ENCODE data around the gene INO80E.

The INO80E gene

GRCh38 chr16:29978564-29979270 lies 17.3 kb upstream of the INO80E start:
- Mint-ChIP-seq H3K9me3 (no peaks in the 10 kb centered on the region), H3K27me3 (ENCODE audit: low read depth) (no peaks in the 10 kb centered on the region), H3K4me3 (peak overlapping the region in 1 of 3 experiments; percentile 46), H3K27ac (no peak overlapping the region), H3K36me3 (ENCODE audit: low read depth) (peaks cover 42% of the 10 kb centered on the region), H3K4me1 (peaks cover 27% of the 10 kb centered on the region)
- TF ChIP-seq CTCF (IDR thresholded peaks at IDR 0.05; ENCODE audit: unreplicated experiment in 3 of 3) = no peak

DNA sequence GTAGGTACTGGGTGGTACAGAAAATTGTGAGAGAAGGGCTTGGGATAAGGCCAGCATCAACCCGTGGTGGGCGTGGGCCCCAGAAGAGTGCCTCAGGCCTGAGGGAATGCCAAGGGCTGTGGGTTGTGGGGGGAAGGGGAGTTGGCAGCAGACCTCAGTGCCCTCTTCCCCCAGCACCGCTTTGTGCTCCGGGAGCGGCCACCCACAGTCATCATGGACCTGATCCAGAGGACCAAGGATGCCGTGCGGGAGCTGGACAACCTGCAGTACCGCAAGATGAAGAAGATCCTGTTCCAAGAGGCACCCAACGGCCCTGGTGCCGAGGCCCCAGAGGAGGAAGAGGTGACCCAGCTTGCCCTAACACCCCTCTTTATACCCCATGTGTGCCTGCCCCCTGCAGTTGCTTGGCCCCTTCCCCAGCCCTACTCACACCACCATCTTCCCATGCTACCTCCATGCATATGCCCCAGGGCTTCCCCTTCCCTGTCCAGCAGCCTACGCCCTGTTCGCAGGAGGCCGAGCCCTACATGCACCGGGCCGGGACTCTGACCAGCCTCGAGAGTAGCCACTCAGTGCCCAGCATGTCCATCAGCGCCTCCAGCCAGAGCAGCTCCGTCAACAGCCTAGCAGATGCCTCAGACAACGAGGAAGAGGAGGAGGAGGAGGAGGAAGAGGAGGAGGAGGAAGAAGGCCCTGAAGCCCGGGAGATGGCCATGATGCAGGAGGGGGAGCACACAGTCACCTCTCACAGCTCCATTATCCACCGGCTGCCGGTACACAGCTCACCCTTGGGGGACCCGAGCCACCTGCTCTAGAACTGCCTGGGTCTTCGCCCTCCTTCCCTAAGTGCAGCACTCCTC lies 13.3 kb upstream of the INO80E start:
- Mint-ChIP-seq H3K4me1 (no peaks in the 10 kb centered on the region), H3K27me3 (ENCODE audit: low read depth) (no peaks in the 10 kb centered on the region), H3K36me3 (ENCODE audit: low read depth) (peaks cover 69% of the 10 kb centered on the region), H3K9me3 (no peaks in the 10 kb centered on the region), H3K4me3 (no peak overlapping the region), H3K27ac (no peak overlapping the region)
- TF ChIP-seq CTCF (IDR thresholded peaks at IDR 0.05; ENCODE audit: unreplicated experiment in 3 of 3) = no peak

DNA sequence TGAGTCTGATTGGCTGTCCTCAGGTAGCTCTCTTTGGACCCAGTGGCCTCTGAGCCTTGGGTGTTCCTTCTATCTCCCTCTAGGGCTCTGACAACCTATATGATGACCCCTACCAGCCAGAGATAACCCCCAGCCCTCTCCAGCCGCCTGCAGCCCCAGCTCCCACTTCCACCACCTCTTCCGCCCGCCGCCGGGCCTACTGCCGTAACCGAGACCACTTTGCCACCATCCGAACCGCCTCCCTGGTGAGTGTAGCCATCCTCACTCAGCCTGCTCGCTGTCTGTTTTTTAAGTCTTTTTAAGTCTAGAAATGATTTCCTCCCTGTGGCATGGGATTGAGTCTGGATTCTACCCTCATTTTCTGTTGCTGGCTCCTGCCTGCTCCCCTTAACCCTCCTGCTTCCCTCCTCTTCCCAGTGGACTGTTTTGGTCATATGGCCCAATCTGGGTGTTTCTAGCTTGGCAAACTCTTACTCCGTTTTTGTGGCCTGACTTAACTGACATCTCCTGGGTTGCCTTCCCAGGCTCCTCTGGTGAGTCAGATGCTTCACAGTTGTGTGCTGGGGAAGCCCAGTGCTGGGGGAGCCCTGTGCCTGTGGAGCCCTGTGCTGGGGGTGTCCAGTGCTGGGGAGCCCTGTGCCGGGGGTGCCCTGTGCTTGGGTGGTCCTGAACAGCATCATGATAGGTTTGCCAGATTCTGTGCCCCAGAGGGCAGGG lies 12.5 kb upstream of the INO80E start:
- no peak for TF ChIP-seq CTCF (IDR thresholded peaks at IDR 0.05; ENCODE audit: unreplicated experiment in 3 of 3)
- no peaks in the 10 kb centered on the region for H3K27me3 Mint-ChIP-seq (ENCODE audit: low read depth)
- peaks cover 69% of the 10 kb centered on the region for H3K36me3 Mint-ChIP-seq (ENCODE audit: low read depth)
- no peak overlapping the region for H3K27ac Mint-ChIP-seq
- no peak overlapping the region for H3K4me3 Mint-ChIP-seq
- no peaks in the 10 kb centered on the region for H3K9me3 Mint-ChIP-seq
- no peaks in the 10 kb centered on the region for H3K4me1 Mint-ChIP-seq

DNA sequence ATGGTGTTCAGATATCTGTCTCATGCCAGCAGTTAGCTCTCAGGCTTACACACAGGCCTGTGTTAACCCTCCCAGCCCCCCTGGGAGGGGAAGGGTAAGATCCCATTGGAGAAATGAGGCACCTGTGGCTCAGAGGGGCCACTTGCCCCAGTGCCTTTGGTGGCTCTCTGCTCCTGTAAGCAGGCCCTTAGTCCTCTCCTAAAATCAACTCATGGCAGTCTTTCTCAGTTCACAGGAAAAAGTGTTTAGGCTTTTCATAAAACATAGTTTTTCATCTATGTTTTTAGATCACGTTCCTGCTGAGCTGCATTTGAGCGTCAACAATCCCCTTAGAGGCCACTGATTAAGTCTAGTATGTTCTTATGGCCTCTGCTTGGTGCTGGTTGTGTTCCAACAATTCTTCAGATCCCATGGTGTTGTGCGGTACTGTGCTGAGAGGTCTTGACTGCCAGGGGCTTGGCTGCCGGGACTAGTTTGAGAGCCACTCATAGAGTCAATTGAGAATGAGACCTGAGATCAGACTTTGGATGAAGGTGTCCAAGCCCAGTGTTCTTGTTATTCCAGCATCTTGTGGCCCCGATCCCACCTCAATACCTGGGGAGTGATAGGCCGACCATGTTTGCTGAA lies 11.8 kb upstream of the INO80E start:
- Mint-ChIP-seq H3K4me1 (no peaks in the 10 kb centered on the region), H3K4me3 (no peak overlapping the region), H3K27ac (no peak overlapping the region), H3K27me3 (ENCODE audit: low read depth) (no peaks in the 10 kb centered on the region), H3K9me3 (no peaks in the 10 kb centered on the region), H3K36me3 (ENCODE audit: low read depth) (peaks cover 67% of the 10 kb centered on the region)
- TF ChIP-seq CTCF (IDR thresholded peaks at IDR 0.05; ENCODE audit: unreplicated experiment in 3 of 3) = no peak

DNA sequence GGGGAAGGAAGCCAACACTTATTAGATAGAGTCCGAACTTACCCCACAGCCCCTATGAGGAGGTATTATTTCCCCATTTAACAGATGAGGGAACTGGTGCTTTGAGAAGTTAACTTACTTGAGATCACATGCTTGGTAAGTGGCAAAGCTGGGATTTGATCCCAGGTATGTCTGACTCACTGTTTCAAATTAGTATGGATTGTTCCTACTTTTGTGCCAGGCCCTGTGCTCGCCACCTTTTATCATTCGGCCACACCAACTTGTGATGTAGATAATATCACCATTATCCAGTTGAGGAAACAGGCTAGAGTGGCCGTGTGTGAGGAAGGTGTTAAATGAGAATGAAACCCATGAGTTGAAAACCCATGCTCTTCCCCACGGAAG lies 11.3 kb upstream of the INO80E start:
- Mint-ChIP-seq H3K9me3 (no peaks in the 10 kb centered on the region), H3K4me1 (no peaks in the 10 kb centered on the region), H3K27ac (no peak overlapping the region), H3K4me3 (no peak overlapping the region), H3K27me3 (ENCODE audit: low read depth) (no peaks in the 10 kb centered on the region), H3K36me3 (ENCODE audit: low read depth) (peaks cover 67% of the 10 kb centered on the region)
- TF ChIP-seq CTCF (IDR thresholded peaks at IDR 0.05; ENCODE audit: unreplicated experiment in 3 of 3) = no peak

All from nephron (organoid).